ENCODE results near the gene AOPEP. TPM values are rescaled to one million over a fixed set of nuclear protein-coding genes. Genes with fewer than 3 reads are reported as not detected.

Gene AOPEP
- total RNA-seq, 1 experiment from 2014 or later, result 36.4 TPM

- Histone ChIP-seq H3K36me3 (ENCODE audit: control insufficient read depth, insufficient read depth, low read length) (no peaks in the 10 kb centered on the region), H3K9me3 (ENCODE audit: control insufficient read depth, insufficient read depth, low read depth, low read length) (peaks cover 10% of the 10 kb centered on the region; the same call in 1 of the 2 replicates), H3K4me3 (ENCODE audit: low read depth in 2 of 2, low read length in 2 of 2) (no peak overlapping the region), H3K27ac (ENCODE audit: low read length) (0 out of 2 replicates have a peak overlapping the region, but pooled peaks have one; percentile 29), H3K4me1 (ENCODE audit: control insufficient read depth, insufficient read depth, low read length) (peaks cover 6% of the 10 kb centered on the region; the same call in 1 of the 2 replicates), H3K27me3 (ENCODE audit: control insufficient read depth, insufficient read depth, low read length) (no peaks in the 10 kb centered on the region)
- TF ChIP-seq CTCF (IDR thresholded peaks at IDR 0.05) (no peak), REST (IDR thresholded peaks at IDR 0.05; ENCODE audit: insufficient read depth in 1 of 2, low read depth in 2 of 2, low read length in 1 of 2) (no peak), SIN3A (IDR thresholded peaks at IDR 0.05; ENCODE audit: borderline replicate concordance, insufficient read depth, low read depth, low read length) (no peak)
- ChIA-PET POLR2A (no interaction called here), CTCF (no interaction called here)
- intact Hi-C loops (cut with micrococcal nuclease; ENCODE audit: unreplicated experiment) (no loop called here), in situ Hi-C loops (cut with HindIII; ENCODE audit: low pct_unique_long_range_greater_than_20kb, low sequenced_read_pairs) (no loop called here)
- no peak for DNase-seq (ENCODE audit: low read depth, low spot score)
- ATAC-seq, result no peak
- BruUV-seq (replicated peaks), result no TSS peak
These were observed 20.3 kb downstream of the AOPEP start for GRCh38 chr9:94746541-94747370.

DNA sequence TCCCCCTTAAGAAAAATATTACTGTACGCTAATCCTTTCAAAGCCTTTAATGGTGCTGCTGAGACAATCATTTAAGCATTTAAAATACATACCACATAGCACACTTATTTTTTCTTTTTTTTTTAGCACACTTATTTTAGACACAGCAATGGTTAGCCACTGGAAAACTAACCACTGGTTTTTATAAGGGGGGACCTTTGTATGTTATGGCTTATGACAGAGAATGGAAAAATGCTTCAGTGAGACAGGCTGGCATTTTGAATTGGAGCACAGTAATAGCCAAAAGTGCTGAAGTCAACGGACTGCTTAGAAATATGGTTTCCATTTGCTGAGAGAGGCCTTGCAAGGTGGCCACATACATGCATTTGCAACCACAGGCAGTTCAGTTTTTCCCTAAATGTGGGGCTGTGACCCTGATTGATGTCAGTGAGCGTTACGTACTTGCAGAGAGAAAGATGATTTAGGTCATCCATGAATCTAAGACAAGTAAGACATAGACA lies 28.5 kb downstream of the AOPEP start:
- DNase-seq (ENCODE audit: low read depth, low spot score) (no peak), ATAC-seq (no peak)
- no peaks in the 10 kb centered on the region for H3K27me3 ChIP-seq (ENCODE audit: control insufficient read depth, insufficient read depth, low read length)
- no peak for TF ChIP-seq CTCF (IDR thresholded peaks at IDR 0.05)
- no peak for TF ChIP-seq SIN3A (IDR thresholded peaks at IDR 0.05; ENCODE audit: borderline replicate concordance, insufficient read depth, low read depth, low read length)
- no peak for TF ChIP-seq TCF7L2 (IDR thresholded peaks at IDR 0.05; ENCODE audit: low read depth, low read length)
- no peak for TF ChIP-seq REST (IDR thresholded peaks at IDR 0.05; ENCODE audit: insufficient read depth in 1 of 2, low read depth in 2 of 2, low read length in 1 of 2)
- in situ Hi-C loops (cut with HindIII; ENCODE audit: low pct_unique_long_range_greater_than_20kb, low sequenced_read_pairs), result no loop called here
- ChIA-PET CTCF (no interaction called here), POLR2A (no interaction called here)
- H3K4me1 ChIP-seq (ENCODE audit: control insufficient read depth, insufficient read depth, low read length), result no peaks in the 10 kb centered on the region; the same call in 1 of the 2 replicates
- no peak overlapping the region for H3K27ac ChIP-seq (ENCODE audit: low read length)
- intact Hi-C loops (cut with micrococcal nuclease; ENCODE audit: unreplicated experiment), result no loop called here
- H3K4me3 ChIP-seq (ENCODE audit: low read depth in 2 of 2, low read length in 2 of 2), result no peak overlapping the region
- H3K9me3 ChIP-seq (ENCODE audit: control insufficient read depth, insufficient read depth, low read depth, low read length), result no peaks in the 10 kb centered on the region
- BruUV-seq (replicated peaks), result no TSS peak
- H3K36me3 ChIP-seq (ENCODE audit: control insufficient read depth, insufficient read depth, low read length), result no peaks in the 10 kb centered on the region

Data from Panc1 (cell line).